OCI-LY1 (cell line): ENCODE data around the gene GLP2R.

Experiments
- H2AFZ ChIP-seq: fragments of 200-600 bp; sonication (generic), shearing (Covaris generic); 2 replicates; pipeline ENCODE4 v1.6.0; 2014; ENCODE audit warnings: antibody characterized with exemption, mild to moderate bottlenecking, low read length
- H3F3A ChIP-seq: fragments of 200-600 bp; sonication (generic), shearing (Covaris generic); 2 replicates; pipeline ENCODE4 v1.6.0; 2014; ENCODE audit warnings: mild to moderate bottlenecking, antibody characterized with exemption, low read length, moderate library complexity; ENCODE audit not compliant: insufficient read depth
- H3K27ac ChIP-seq: fragments of 200-600 bp; sonication (generic); 2 replicates; pipeline ENCODE4 v1.5.1; 2014; ENCODE audit warnings: low read length, mixed run types, mild to moderate bottlenecking, low read depth; ENCODE audit not compliant: poor library complexity, severe bottlenecking
- H3K27me3 ChIP-seq: fragments of 200-600 bp; sonication (generic); 2 replicates; pipeline ENCODE4 v1.6.0; 2014; ENCODE audit warnings: antibody characterized with exemption, mild to moderate bottlenecking, low read length, moderate library complexity; ENCODE audit not compliant: insufficient read depth
- H3K36me3 ChIP-seq: fragments of 200-600 bp; sonication (generic); 2 replicates; pipeline ENCODE4 v1.6.1; 2014; ENCODE audit warnings: mild to moderate bottlenecking, antibody characterized with exemption, low read length, moderate library complexity, mixed read lengths; ENCODE audit not compliant: insufficient read depth
- H3K4me1 ChIP-seq: fragments of 200-600 bp; sonication (generic); 2 replicates; pipeline ENCODE4 v1.5.1; 2014; ENCODE audit warnings: mild to moderate bottlenecking, low read length, moderate library complexity; ENCODE audit not compliant: insufficient read depth, severe bottlenecking
- H3K4me2 ChIP-seq: fragments of 200-600 bp; sonication (generic), shearing (Covaris generic); 2 replicates; pipeline ENCODE4 v1.6.1; 2014; ENCODE audit warnings: low read length
- H3K4me3 ChIP-seq: fragments of 200-600 bp; sonication (generic); 2 replicates; pipeline ENCODE4 v1.5.1; 2014; ENCODE audit warnings: low read length, low read depth, mild to moderate bottlenecking, mixed read lengths; ENCODE audit not compliant: poor library complexity, severe bottlenecking
- H3K79me2 ChIP-seq: fragments of 200-600 bp; shearing (Covaris generic); 2 replicates; pipeline ENCODE4 v1.6.1; 2016; ENCODE audit warnings: mixed run types, low read length, mixed read lengths; ENCODE audit not compliant: insufficient read depth
- H3K9ac ChIP-seq: fragments of 200-600 bp; sonication (generic), shearing (Covaris generic); 2 replicates; pipeline ENCODE4 v1.6.1; 2014; ENCODE audit warnings: mild to moderate bottlenecking, low read length, mixed read lengths
- H3K9me2 ChIP-seq: fragments of 200-600 bp; sonication (generic), shearing (Covaris generic); 2 replicates; pipeline ENCODE4 v1.6.1; 2014; ENCODE audit warnings: low read depth, mild to moderate bottlenecking, low read length, mixed read lengths
- H3K9me3 ChIP-seq: fragments of 200-600 bp; shearing (Covaris generic); 2 replicates; pipeline ENCODE4 v1.6.1; 2014; ENCODE audit warnings: low read length, mixed read lengths
- H4K20me1 ChIP-seq: fragments of 200-600 bp; sonication (generic), shearing (Covaris generic); 2 replicates; pipeline ENCODE4 v1.6.0; 2016; ENCODE audit warnings: mild to moderate bottlenecking, low read length; ENCODE audit not compliant: insufficient read depth
- CTCF ChIP-seq: fragments of 200-600 bp; sonication (generic), shearing (Covaris generic); IDR thresholded peaks from 2 replicates; pipeline ENCODE4 v1.5.1; 2017; ENCODE audit warnings: mild to moderate bottlenecking, antibody characterized with exemption, low read length, moderate library complexity, mixed read lengths
- EZH2 ChIP-seq: fragments of 200-600 bp; sonication (generic), shearing (Covaris generic); IDR thresholded peaks from 2 replicates; pipeline ENCODE4 v1.8.0; 2017; ENCODE audit warnings: borderline replicate concordance, mixed run types, mild to moderate bottlenecking, antibody characterized with exemption, low read length, moderate library complexity, mixed read lengths

The GLP2R gene

GRCh38 chr17:9814337-9814945 lies 11.3 kb upstream of the GLP2R start:
- Histone ChIP-seq H3F3A (no peaks in the 10 kb centered on the region), H2AFZ (no peak overlapping the region), H3K4me3 (no peak overlapping the region), H3K9me2 (no peaks in the 10 kb centered on the region), H3K36me3 (no peaks in the 10 kb centered on the region), H3K9ac (no peak overlapping the region), H3K9me3 (no peaks in the 10 kb centered on the region), H3K4me1 (no peaks in the 10 kb centered on the region), H3K79me2 (no peaks in the 10 kb centered on the region), H3K27me3 (0 out of 2 replicates have a peak, but pooled peaks cover 3% of the 10 kb centered on the region), H3K27ac (no peak overlapping the region), H4K20me1 (no peaks in the 10 kb centered on the region), H3K4me2 (no peak overlapping the region)
- TF ChIP-seq CTCF (no peak), EZH2 (no peak)

- TF ChIP-seq EZH2 (no peak), CTCF (no peak)
- H2AFZ ChIP-seq = no peak overlapping the region
- H3K4me2 ChIP-seq = no peak overlapping the region
- no peaks in the 10 kb centered on the region for H3F3A ChIP-seq
- H3K27me3 ChIP-seq = no peaks in the 10 kb centered on the region
- no peaks in the 10 kb centered on the region for H3K9me2 ChIP-seq
- H4K20me1 ChIP-seq = no peaks in the 10 kb centered on the region
- H3K9ac ChIP-seq = no peak overlapping the region
- H3K79me2 ChIP-seq = no peaks in the 10 kb centered on the region
- no peaks in the 10 kb centered on the region for H3K36me3 ChIP-seq
- no peaks in the 10 kb centered on the region for H3K9me3 ChIP-seq
- no peak overlapping the region for H3K27ac ChIP-seq
- H3K4me3 ChIP-seq = no peak overlapping the region
- H3K4me1 ChIP-seq = no peaks in the 10 kb centered on the region
Observed at GRCh38 chr17:9816472-9816871, 9.3 kb upstream of the GLP2R start.

- Histone ChIP-seq H3K4me3 (no peak overlapping the region), H3F3A (no peaks in the 10 kb centered on the region), H3K27me3 (no peaks in the 10 kb centered on the region), H3K9me3 (no peaks in the 10 kb centered on the region), H4K20me1 (no peaks in the 10 kb centered on the region), H3K9ac (no peak overlapping the region), H3K4me2 (no peak overlapping the region), H3K4me1 (no peaks in the 10 kb centered on the region), H3K36me3 (no peaks in the 10 kb centered on the region), H3K9me2 (no peaks in the 10 kb centered on the region), H3K27ac (no peak overlapping the region), H3K79me2 (no peaks in the 10 kb centered on the region), H2AFZ (no peak overlapping the region)
- TF ChIP-seq EZH2 = no peak
- TF ChIP-seq CTCF = no peak
Observed at GRCh38 chr17:9817086-9817485, 8.6 kb upstream of the GLP2R start.
